Activated CD8-positive, alpha-beta memory T cell treated with anti-CD3 and anti-CD28 coated beads, Interleukin-2, amount 50 U/mL, for 1 hour (primary cell): ENCODE measurements around the gene VTN.
"Not testable (repeated sequence)": the region's sequence is repeated elsewhere in the genome, so short reads cannot be mapped to it uniquely, and the experiment has no call there.

Experiments used
- DNase-seq: peaks from one replicate; pipeline ENCODE4 v3.0.0-alpha.2; 2020; ENCODE audit errors: extremely low read depth

Gene VTN

DNA sequence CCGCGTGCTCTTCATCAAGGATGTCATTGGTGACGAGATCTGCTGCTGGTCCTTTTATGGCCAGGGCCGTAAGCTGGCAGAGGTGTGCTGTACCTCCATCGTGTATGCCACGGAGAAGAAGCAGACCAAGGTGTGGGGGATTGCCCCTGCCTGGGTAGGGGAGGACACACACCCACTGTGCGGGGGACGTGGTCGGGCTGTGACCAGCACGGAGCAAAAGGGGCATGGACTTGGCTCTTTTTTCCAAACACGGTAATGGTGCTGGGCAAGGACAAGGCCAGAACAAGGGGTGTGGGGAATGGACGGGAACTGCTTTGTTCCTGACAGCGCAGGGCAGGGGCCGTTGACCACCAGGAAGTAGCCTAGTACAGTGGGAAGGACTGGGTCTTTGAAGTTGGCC lies 27.8 kb downstream of the VTN start:
- DNase-seq: no peak

DNA sequence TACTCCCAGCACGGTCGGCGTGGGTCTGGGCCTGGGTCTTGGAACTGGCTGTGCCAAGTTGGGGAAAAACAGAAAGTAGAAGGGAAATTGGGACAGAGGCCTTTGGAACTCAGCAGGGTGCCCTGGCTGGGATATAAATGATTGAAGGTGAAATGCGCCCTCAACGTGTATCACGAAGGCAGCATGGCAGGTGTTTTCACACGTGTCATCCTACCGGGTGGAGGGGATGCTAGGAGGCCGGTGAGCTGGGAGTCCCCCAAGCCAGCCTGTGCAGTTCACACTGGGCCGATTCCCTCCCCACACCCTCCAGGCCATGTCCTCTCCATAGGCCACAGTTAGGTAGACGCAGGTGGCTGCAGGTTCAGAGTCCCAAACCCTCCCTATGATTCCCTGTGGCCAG lies 28.6 kb downstream of the VTN start:
- DNase-seq: no peak

DNA sequence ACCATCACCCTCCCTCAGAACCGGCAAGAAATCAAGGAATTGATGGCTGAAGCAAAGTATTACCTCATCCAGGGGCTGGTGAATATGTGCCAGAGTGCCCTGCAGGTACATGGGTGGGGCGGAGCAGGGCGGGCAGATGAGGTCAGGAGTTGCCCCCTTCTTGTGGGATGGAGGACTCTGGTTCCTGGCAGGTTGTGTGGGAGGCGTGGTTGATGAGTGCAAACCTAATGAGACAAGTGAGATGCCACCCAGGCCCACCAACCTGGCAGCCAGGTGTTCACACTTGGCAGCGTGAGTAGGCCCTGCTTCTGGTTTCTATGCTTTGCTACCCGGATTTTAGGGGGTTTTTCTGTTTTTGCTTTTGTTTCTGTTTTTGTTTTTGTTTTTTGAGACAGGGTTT lies 29.7 kb downstream of the VTN start:
- no peak for DNase-seq

DNA sequence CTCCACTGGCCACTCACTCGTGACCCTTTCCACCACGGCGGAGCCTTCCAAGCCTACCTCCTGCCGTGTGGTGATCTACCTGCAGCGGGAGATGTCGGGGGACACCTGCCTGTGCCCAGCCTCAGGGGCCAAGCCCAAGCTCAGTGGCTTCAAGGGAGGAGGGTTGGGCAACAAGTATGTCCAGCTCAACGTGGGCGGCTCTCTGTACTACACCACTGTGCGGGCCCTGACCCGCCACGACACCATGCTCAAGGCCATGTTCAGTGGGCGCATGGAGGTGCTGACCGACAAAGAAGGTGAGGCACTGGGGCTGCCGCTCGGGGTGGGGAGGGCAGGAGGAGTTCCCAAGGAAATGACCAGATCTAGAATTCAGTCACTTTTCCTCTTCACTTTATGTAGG lies 30.7 kb downstream of the VTN start:
- DNase-seq: no peak

DNA sequence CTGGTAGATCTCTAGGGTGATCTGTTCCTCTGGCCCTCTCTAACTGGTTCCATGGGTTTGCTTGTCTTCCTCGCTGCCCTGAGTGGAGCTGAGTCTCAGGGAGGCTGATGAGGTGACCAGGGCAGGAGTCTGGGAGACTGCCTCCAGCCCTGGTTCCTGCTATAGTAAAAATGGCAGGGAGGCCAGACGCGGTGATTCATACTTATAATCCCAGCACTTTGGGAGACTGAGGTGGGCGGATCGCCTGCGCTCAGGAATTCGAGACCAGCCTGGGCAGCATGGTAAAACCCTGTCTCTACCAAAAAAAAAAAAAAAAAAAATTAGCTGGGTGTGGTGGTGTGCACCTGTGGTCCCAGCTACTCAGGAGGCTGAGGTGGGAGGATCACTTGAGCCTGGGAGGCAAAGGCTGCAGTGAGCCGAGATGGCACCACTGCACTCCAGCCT lies 31.3 kb downstream of the VTN start:
- not testable (repeated sequence) for DNase-seq

DNA sequence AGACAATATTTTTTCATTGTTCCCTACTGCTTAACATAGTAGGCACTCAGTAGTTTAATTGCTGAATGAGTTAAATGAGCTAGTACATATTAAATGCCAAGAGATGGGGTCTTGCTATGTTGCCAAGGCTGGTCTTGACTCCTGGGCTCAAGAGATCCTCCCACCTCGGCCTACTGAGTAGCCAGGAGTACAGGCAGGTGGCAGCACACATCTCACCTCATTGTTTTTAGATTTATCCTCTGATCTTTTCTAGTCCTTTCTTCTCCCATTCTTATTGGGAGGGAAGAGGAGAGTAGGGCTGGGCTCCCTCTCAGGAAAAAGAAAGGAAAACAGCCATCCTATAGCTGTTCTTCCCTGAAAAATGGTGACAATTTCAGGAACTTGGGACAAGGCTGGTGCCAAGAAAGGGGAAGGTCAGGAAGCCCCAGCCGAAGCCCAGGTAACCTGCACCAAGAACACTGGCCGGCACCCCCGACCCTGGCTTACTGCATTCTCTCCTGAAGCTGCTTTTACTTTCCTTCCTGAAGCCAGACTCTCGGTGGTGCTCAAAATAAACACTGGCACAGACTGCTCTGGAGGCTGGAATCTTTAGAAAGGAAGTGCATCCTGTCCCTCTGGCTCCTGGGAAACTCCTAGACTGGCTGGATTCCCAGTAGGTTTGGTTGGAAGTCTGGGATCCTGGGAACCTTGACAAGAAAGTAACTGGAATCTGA lies 31.9 kb downstream of the VTN start:
- DNase-seq: no peak

DNA sequence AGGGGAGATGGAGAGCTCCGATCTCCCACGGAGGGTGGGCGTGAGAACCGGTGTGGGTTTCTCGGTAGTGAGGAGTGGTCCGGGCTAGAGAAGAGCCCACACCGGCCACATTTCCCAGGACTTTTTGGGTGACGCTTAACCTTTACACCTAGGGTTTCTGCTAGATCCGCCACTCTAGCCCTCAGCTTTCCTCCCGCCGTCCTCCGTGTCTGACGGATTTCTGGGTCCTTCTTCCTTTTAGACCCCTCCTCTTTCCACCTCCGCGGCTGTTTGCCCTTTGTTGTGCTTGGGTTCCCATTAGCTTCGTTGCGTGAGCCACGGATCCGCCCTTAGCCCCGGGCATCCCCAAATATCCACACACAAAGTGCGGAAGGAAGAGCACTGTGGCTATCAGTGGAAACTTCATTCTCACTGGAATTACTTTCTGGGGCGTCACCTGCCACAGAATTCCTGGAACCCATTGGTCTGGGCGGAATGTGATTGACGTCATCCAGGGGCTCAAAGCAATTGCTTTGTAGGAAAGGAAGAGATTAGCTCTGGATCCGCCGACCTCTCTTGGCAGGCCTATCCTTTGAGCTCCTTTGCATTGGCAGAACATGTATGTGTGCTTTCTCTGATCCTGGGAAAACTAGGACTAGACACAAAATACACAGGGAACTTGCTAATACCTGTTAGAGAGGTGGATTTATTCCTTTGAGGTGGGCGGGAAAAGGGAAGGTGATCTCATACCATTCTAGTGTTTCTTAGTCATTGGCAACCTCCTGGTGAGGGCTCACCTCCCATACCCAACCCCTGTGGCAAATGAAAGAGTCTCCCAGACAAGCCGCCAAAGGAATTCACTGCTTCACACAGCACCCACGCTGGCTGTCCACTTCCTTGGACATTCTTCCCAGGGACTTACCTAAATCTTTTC lies 33.9 kb downstream of the VTN start:
- DNase-seq: no peak

DNA sequence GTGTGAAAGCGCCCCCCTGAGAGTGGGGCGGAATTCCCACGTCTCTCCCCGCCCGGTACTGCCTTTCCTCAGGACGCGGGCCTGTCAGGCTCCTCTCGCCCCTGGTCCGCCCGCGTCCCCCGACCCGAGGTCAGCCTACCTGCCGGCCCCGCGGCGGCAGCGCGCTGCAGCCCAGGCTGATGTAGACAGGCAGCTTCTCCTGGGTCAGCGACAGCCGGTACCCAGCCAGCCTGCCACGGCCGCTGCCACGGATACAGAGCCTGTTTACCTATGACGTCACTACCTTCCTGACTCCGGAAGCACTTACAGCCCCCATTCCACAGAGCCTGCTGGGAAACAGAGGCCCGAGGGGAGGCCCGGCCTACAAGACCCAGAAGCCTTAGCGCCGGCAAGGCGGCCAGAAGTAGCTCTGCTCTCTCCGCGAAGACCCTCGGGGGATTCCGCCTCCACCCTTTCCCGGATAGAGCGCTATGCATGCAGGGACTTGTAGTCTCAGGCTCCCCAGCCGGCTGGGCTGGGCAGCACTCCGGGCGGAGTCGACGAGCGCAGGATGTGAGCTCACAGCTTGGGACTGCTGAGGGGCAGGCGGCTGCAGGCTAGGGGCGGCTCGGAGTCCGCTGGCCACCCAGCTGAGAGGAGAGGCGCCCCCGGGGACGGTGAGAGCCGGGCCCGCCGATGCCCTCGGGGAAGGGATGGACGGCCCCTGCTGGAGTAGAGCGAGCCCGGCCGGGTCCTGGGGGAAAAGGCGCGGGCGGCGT lies 34.7 kb downstream of the VTN start, which contains the start of the genes IFT20 and TNFAIP1:
Gene IFT20, minus strand, starts transcription at position 272 of the 758 bp plus-strand sequence. CDS start 3,487 bp downstream, outside the sequence.
Gene TNFAIP1, plus strand, starts transcription at position 561 of the 758 bp plus-strand sequence. CDS start 3,761 bp downstream, outside the sequence.
- peak; percentile 93 for DNase-seq

DNA sequence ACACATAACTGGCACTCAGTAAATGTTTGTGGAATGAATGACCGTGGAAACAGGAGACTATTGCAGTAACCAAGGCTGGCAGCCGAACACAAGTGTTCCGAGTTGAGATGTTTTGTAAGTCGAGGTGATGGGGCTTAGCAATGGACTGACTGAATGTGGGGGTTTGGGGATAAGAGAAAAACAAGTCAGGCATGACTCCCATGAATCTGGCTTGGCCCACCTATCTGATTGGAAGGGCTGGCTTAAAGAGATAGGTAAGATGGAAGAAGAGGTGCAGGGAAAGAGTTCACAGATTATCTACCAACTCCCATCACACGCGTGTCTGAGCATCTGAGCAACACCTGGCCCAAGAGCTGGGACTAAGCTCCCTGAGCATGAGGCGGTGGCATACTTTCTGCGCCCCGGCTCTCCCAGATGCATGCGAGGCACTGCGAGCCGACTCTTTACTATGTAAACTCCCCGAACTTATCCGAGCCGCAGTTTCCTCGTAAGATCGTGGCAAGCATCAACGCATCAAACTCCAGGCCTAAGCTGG lies 35.4 kb downstream of the VTN start:
- DNase-seq: no peak

DNA sequence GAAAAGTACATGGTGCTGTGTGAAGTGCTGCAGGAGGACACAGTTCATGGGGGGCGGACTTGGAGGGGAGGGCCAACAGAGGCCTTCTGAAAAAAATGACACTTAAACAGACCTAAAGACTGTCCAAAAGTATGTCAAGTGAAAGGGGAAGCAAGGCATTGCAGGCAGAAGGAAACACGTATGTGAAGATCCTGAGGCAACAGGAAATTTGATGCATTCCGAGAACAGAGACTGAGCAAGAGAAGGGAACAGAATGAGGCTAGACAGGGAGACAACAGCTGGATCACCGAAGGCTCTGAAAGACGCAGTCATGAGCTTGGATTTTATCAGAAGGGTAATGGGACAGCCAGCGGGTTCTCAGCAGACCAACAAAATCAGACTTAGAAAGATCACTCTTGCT lies 35.9 kb downstream of the VTN start:
- DNase-seq: no peak

DNA sequence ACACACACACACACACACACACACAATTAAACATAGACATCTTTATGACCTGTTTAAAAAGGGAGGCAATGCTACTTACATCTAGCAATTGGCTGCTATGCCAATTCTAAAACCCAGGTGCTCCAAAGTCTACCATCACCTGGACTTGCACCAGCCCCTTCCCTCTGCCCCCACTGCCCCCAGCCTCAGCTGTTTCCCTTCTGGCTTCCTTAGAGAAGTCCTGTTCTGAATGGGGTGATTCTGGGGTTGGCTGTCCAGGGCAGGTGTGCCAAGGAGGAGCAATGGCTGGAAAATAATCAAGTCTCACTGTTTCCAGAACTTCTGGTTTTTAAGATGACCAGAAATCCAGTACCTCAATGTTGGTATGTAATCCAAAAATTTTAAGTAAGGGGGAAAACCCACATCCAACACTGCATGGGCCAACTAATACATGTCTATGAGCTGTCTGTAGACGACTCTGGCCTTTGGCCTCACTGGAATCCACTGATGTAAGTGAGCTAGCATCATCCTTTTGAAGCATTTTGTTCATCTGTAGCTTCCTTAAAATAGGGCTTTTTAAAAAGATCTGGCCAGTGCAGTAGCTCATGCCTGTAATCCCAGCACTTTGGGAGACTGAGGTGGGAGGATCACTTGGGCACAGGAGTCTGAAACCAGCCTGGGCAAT lies 36.9 kb downstream of the VTN start:
- DNase-seq: no peak

DNA sequence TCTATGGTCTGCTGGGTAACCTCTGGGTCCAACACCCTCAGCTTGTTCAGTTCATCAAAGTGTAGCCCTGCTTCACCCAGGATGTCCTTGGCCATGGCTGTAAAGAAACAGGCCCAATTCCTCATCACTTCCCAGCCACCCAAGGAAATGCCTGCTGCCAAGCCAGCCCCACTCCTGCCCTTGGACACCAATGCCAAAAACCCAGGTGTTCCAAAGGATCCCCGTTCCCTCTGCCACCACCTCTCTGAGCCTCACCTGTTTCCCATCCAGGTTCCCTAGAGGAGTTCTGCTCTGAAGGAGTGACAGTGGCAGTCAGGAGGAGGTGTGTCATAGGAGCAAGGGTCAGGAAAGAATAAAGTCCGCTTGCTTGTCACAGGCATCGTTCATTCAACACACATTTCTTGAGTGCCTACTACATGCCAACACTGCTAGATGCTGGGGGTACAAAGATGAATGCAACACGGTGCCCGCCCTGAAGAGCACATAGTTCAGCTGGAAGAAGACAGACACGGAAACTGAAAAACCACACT lies 38.2 kb downstream of the VTN start:
- no peak for DNase-seq

DNA sequence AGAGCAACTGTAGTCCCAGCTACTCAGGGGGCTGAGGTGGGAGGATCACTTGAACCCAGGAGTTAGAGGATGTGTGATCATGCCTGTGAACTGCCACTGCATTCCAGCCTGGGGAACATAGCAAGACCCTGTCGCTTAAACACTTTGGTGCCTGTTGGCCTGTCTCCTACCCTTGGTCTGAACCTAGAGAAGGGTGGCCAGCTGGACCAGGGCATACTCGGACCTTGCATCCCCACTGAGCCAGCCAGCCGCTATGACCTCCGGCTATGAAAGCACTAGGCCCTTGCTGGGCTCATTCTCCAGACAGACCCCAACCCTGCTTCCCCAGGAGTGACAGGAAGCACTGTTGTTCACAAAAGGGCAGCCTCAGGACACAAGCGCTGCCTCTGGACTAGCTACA lies 39.4 kb downstream of the VTN start:
- no peak for DNase-seq

DNA sequence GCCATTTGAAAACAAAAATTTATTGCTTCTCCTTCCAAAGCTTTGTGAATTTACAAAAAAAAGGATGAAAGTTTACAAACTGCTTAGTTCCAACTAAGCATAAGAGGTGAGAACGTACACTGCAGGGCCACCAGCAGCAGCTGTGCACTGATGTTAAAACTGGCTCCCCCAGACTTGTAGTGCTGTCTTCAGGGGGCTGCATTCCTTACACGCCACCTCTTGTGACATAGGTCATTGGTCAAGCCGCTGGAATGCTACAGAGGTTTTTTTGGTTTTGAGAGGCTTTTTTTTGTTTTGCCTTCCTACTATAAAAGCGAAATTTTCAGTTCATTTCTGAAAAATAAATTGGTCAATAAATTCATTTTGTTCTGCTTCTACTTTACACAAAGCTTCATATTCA lies 41.8 kb downstream of the VTN start:
- no peak for DNase-seq

DNA sequence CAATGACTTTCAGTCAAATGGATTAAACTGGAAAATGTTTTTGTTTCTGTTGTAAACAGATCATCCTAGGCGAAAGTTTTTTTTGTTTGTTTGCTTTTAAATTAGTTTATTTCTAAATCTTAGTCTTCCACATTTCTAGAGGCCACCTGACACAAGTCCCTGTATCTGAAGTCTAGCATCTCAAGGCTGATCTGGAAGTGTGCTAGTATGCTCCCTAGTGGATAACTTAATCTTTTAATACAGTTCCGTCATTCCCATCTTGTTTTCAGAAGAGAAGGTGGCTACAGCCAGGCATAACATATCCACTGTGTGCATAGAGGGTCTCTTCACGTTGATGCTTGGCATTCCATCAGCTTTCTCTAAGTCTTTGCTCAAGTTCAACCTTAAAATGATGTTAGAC lies 42.4 kb downstream of the VTN start:
- DNase-seq: no peak

DNA sequence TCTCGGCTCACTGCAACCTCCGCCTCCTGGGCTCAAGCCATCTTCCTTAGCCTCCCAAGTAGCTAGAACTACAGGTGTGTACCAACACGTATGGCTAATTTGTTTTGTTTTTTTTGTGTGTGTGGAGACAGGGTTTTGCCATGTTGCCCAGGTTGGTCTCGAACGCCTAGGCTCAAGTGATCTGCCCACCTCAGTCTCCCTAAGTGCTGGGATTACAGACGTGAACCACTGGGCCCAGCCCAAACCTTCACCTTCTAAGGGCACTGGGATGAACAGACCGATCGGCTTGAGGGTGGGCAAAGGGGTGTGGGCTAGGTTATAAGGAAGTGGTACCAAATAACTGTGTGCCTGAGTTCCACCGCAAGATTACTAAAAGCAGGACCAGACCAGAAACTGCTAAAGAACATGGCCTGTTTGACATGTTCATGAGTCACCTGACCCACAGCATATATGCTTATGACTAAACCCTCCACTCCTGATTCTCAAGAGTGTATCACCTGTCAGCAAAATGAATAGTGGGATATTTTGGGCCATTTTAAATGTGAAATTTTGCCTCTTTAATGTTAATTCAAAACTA lies 43.0 kb downstream of the VTN start:
- DNase-seq: no peak

DNA sequence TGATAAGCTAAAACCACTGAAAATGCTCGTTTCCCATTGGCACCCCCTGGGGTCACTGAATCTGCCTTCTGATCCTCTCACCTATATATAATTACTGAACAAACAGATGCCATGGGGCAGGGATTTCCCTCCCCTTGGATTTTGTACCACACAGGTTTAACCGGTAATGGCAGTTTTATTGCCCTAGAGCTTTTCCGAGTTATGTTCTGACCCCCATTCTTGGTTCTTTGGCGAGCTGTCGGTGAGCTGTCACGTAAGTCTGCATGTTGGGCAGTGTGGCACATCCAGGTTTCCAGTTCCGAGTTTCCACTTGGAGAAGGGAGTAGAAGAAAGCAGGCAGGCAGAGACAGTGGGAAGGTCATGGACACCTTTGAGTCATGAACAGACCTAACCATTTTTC lies 44.0 kb downstream of the VTN start:
- no peak for DNase-seq

DNA sequence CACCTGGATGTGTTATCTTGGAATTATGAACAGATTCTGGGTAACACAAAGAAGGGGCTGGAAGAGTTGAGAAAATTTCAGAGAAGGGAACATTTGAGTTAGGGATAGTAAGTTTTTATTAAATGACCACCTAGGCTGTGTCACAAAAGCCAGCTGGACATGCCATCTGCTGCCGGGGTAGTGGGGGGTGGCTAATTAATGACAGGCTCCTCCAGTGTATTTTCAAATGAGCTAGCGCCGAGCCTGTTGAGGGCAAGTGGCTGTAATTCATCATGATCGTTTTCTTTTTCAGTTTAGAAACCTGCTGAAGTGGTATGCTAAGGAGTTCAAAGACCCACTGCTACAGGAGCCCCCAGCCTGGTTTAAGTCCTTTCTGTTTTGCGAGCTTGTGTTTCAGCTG lies 44.9 kb downstream of the VTN start:
- DNase-seq: no peak

DNA sequence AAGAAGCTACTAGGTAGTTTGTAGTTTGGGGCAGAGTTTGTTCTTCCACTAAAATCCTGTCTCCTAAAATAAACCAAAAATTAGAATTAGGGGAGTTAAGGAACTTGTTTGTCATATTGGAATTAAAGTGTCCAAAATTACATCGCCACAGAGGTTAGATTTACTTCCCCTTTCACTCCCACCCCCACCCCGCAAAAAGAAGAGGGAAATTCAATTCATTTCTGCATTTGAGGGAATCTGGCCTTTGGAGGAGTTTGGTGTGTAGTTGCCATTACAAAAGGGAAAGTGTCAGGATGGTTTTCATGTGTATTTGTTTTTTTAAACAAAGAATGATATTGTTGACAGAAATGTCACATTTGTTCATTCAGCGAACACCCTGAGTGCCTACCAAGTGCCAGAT lies 45.3 kb downstream of the VTN start:
- no peak for DNase-seq

DNA sequence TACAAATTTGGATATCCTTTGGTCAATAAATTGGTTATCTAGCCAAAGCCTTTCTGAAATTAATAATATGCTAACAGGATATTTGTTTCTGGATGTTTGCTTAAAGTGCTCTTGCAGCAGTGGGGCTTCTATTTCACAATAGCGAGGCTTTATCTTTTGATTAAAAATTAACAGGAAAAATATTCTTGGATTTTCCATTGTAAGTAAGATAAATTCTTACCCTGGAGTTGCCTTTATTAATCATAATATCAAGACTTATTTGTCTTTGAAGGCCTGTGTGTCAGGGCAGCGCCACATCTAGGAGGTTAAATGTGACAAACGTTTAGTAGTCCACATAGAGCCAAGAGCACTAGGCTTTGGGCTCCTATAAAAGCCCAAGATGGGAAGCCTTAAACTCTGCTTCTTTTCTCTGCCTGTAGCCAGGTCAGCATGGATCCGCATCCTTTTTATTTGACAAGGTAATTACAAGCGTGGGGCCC lies 45.8 kb downstream of the VTN start:
- no peak for DNase-seq
